ENCODE measurements around the gene GRK2.

DNA sequence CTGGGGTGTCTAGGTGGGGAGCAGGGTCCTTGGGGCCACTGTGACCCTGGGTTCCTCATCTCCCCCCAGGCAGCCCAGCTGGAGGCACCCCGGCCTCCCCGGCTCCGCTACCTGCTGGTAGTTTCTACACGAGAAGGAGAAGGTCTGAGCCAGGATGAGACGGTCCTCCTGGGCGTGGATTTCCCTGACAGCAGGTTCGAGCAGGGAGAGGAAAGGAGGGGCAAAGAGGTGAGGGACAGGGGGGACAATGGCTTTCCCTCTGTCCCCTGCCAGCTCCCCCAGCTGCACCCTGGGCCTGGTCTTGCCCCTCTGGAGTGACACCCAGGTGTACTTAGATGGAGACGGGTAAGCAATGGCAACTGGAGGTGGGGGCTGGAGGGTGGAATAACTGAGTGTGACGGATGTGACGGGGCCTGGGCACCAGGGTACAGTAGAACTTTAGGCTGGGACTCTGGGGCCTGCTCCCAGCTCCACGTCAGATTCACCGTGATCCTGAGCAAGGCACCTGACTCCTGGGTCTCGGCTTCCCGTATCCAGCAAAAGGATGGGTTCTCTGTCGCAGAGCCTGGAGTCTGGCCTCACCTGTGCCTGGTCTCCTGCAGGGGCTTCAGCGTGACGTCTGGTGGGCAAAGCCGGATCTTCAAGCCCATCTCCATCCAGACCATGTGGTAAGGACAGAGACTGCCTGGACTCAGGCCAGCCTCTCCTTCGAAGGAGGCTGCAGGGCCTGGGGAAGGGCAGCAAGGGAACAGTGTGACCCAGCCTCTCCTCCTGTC, 40.7 kb downstream of the GRK2 start:
- TF ChIP-seq EP300 (IDR thresholded peaks at IDR 0.05) (no peak), POLR2A (IDR thresholded peaks at IDR 0.05) (no peak), POLR2AphosphoS5 (IDR thresholded peaks at IDR 0.05) (no peak)
- TF ChIP-seq, protein P1, sequence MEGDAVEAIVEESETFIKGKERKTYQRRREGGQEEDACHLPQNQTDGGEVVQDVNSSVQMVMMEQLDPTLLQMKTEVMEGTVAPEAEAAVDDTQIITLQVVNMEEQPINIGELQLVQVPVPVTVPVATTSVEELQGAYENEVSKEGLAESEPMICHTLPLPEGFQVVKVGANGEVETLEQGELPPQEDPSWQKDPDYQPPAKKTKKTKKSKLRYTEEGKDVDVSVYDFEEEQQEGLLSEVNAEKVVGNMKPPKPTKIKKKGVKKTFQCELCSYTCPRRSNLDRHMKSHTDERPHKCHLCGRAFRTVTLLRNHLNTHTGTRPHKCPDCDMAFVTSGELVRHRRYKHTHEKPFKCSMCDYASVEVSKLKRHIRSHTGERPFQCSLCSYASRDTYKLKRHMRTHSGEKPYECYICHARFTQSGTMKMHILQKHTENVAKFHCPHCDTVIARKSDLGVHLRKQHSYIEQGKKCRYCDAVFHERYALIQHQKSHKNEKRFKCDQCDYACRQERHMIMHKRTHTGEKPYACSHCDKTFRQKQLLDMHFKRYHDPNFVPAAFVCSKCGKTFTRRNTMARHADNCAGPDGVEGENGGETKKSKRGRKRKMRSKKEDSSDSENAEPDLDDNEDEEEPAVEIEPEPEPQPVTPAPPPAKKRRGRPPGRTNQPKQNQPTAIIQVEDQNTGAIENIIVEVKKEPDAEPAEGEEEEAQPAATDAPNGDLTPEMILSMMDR (IDR thresholded peaks at IDR 0.05) = no peak
